DMS114 treated with DMSO at 0.1 percent for 48 hours (cell line): ENCODE data around the gene KHDC4.

Experiments
- DNase-seq: peaks from one replicate; lab custom pipeline; 2025; ENCODE audit not compliant: unreplicated experiment; lab: John Stamatoyannopoulos, UW

KHDC4 gene

GRCh38 chr1:155970531-155971167 is 36.4 kb upstream of the KHDC4 start:
- no peak for DNase-seq

DNA sequence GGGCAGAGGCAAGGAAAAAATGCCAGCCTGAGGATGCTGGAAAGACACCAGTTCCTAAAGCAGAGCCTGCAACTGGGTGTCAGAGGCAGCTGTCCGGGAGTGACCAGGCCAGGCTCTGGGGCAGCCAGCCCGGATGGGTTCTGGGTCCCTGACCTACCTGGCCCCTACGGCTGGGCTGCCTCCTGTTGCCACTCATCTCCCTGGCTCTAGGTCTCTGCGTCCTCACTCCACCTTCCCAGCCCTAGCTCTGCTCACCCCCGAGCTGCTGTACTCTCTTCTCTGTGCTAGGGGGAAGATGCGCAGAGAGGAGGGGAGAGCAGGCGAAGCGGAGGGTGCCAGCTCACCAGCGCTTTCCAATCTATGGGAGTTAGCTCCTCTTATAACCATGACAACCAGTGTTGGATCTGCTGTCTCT is 35.2 kb upstream of the KHDC4 start:
- DNase-seq, result no peak

- DNase-seq, result no peak
Measured at GRCh38 chr1:155968670-155969069, 34.5 kb upstream of the KHDC4 start.

- DNase-seq, result no peak
Measured at GRCh38 chr1:155968051-155968400, 33.8 kb upstream of the KHDC4 start.

DNA sequence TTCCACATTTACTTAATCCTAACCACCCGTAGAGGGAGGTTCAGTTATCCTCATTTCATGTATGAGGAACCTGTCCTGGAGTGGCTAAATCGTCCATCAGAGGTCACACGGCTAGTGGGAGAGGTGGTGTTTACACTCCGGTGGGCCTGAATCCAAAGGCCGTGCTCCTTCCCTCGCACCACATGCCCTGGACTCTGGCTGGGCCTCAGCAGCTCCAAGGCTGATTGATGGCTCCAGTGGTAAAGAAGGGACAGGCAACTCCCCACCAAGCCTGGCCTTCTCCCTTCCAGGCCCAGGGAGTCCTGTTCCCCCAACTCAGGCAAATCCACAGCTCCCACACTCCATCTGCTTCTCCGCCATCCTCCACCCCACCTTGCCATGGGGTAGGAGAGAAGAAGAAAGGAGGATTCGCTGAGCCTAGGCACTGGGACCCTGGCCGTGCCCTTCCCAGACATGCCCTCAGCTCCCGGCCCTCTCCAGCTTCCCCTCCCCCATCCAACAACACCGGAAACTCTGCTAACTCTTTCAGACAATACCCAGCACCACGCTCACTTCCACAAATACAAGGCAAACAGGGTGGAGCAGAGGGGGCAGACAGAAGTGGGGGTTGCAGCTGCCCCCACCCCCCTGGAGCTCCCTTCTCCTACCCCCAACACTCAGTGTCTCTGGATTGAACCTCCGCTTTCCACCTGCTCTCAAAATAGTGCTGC is 33.3 kb upstream of the KHDC4 start:
- no peak for DNase-seq

GRCh38 chr1:155966750-155967149 is 32.5 kb upstream of the KHDC4 start:
- no peak for DNase-seq

- DNase-seq, result no peak
Measured at GRCh38 chr1:155966135-155966534, 31.9 kb upstream of the KHDC4 start.

DNA sequence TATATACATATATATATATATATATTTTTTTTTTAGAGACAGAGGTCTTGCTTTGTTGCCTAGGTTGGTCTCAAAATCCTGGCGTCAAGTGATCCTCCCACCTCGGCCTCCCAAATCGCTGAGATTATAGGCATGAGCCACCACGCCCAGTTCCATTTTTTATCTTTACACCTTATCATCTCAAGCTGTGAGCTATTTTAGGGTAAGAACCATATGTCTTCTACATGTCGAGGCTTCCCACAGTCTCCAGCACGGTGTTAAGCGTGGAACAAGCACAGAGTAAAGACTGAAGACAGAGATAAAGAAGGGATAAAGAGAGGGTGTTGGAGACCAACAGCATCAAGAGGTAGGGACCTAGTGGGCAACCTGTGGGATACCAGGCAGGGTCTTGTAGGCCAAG is 30.0 kb upstream of the KHDC4 start:
- DNase-seq, result no peak

DNA sequence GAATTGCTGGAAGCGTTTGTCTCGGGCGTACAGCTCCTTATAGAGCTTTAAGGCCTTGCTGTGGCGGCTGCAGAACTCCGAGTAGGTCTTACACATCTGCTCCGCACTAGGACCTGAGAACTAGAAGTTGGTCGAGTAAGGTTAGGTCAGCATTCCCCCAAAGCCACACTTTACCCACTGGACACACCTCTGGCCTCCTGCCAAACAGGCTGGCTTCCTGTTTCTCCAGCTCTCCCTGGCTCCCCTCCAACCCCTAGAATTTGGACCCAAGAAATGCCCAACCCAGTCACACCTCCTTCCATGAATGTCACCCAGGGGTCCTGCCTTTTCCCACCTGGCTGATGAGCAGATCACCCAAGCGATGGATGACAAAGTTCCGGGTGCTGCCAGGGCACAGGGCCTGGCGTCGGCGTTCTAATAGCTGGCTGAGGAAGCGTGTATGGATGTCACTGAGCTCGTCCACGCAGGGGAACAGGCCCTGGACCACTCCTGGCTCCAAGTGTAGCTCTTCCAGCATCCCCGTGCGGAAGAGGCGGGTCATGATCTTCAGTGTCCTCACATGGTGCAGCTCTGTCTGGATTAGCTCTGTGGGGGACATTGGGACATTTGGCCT is 28.5 kb upstream of the KHDC4 start:
- DNase-seq, result no peak

DNA sequence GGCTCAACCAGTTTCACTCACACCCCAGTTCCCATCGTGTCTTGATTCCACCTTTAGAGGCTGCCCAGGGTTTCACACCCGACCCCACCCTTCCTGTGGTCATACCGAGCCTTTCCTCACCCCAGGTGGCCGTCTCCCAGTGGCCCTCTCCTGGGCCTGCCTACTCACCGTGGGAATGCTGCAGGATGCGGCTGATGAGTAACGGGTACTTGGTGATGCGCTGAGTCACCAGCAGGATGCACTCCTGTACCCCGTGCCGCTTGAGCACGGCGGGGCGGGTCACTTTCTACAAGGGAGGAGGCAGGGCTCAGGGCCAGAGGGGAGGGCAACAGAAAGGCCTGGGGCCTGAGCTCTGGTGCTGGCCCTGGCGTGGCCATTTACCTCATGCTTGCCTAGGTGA is 27.7 kb upstream of the KHDC4 start:
- no peak for DNase-seq

GRCh38 chr1:155960081-155960745 is 26.0 kb upstream of the KHDC4 start:
- no peak for DNase-seq

DNA sequence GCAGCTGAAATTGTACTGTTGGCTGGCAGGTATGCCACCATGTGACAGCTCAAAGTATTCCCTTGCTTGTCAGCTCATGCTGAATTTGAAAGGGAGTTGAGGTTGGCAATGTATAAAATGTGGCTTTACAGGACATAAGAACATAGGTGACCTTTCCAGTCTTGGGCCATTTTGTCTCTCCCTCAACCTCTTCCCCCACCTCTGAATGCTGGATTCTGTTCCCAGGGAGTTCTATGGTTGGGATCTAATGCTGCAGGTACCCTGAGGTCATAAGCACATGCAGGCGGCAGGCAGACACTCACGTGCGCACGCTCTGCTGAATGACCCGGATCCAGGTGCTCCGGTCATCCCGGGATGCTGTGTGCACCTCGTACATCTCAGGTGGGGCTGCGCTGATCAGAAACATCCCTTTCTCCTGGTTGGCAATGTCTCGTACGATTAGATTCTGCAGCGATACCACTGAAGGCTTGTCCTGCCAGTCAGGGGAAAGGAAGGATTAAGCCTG is 23.2 kb upstream of the KHDC4 start:
- no peak for DNase-seq

- DNase-seq, result no peak
Measured at GRCh38 chr1:155954645-155955044, 20.4 kb upstream of the KHDC4 start.

DNA sequence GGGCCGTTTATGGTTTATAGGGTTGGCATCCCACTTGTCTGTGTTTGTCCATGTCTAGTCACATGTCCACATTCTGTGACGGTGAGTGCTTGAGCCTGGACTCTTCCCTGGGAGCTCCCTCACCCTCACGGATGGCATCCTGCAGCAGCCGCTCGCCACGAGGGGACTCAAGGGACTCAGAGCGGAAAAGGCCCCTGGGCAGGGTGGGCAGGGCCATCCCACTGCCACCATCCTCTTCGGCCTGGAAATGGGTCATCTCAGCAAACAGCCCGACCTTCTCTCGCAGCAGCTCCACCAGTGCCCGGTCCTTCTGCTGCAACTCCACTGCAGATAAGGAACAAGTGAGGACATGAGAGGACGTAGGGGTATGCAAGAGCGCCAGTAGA is 18.3 kb upstream of the KHDC4 start:
- no peak for DNase-seq

DNA sequence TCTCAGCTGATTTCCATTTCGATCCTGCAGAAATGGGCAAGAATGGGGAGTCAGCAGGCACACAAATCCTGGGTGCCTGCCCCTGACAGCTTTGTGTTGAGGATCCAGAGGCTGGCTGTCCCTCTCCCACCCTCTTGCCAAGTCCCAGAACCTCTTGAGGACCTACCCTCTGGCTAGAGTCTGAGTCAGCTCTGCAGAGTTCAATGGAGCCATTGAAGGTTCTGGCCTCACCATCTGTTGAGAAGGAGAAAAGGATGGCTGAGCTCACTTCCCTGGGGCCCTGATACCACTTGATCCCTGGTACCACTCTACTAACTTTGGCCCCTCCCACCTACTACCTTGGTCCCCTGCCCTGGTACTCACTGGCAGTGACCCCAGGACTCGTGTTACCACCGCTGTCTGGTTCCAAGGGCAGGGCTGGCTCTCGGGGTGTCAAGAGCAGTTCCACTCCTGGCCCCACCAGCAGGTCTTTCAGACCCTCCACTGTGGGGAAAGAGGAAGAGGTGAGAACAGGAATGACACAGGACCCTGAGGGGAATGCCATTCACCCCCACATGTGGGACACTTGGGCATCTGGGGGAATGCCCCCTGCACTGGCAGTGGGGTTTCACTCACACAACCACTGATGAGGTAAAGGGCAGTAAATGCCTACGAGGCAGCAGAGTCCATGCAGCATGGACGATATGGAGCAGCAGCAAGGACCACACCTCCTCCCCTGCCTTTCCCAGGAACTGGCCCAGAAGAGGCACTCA is 17.7 kb upstream of the KHDC4 start:
- no peak for DNase-seq

DNA sequence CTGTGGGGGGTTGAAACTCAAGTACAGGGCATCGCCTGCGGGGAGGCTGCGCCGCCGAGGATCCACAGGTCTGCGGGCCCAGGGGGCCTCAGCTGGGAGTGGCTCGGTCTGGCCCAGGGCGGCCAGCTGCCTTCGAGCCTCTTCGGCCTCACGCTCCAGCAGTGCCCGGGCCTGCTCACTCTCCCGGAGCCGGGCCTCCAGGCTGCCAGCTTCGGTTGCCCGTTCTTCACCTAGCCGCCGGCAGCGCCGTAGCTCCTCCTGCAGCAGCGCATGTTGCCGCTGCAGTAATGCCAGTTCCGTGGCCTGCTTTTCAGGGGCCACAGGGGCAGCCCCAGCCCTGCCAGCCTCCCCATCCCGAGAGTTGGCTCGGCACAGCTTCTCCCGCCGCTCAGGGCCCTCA is 16.6 kb upstream of the KHDC4 start:
- DNase-seq, result no peak

GRCh38 chr1:155947741-155948140 is 13.5 kb upstream of the KHDC4 start:
- no peak for DNase-seq

- DNase-seq, result no peak
Measured at GRCh38 chr1:155947292-155947691, 13.1 kb upstream of the KHDC4 start.

DNA sequence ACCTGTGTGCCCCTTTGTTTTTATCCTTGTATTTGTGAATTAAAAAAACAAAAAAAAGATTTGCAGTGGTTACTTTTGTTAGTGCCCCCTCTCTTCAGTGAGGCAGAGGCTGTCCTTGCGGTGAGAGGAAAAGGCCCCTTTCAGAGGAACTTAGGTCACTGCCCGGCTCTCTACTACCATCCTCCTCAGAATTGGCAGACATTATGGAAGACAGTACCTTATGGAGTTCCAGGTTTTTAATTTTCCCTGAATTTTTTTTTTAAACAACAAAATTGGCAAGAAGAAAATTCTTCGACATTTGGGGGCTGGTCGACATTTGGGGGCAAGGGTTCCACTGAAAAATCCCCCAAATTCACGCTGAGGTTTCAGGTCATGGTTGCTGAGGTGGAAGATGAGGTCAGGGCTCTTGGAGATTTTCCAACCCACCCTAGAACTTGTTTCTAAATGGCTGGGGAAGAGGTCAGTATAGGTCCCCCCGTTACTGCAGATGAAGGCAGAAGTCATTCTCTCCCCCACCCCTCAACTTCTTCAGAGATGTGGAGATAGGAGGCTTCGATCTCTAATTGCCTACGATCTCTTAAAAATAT is 12.5 kb upstream of the KHDC4 start:
- DNase-seq, result no peak

- no peak for DNase-seq
Measured at GRCh38 chr1:155944444-155944799, 10.2 kb upstream of the KHDC4 start.

DNA sequence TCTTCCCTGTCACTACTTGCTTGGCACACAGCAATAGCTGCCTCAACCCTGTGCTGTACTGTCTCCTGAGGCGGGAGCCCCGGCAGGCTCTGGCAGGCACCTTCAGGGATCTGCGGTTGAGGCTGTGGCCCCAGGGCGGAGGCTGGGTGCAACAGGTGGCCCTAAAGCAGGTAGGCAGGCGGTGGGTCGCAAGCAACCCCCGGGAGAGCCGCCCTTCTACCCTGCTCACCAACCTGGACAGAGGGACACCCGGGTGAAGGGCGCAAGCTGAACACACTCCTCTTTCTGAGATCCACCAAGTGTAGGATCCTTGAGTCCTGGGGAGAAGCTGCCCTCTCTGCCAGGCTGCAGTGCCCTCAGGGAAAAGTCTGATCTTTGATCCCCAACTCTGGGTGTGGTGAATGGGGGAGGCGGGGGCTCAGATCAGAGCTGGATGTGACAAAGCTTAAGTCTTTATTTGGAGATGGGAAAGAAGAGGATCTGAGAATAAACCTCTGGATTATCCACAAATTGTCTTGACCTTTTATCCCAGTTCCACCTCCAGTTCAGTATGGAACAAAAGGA is 8.4 kb upstream of the KHDC4 start:
- DNase-seq, result no peak
